GM18517 (cell line): ENCODE results near the gene HMGCLL1.

Experiments used
- ATAC-seq: cut with Tn5 transposase; IDR thresholded peaks from one replicate; pipeline ENCODE4 v1.9.1; 2021; ENCODE audit warnings: mild to moderate bottlenecking, moderate library complexity; ENCODE audit not compliant: unreplicated experiment

Gene HMGCLL1

GRCh38 chr6:55536391-55536956 is 42.5 kb downstream of the HMGCLL1 start:
- no peak for ATAC-seq

GRCh38 chr6:55531496-55531895 is 47.5 kb downstream of the HMGCLL1 start:
- no peak for ATAC-seq

- ATAC-seq, result no peak
Measured at GRCh38 chr6:55530931-55531330, 48.1 kb downstream of the HMGCLL1 start.

GRCh38 chr6:55528624-55529023 is 50.4 kb downstream of the HMGCLL1 start:
- ATAC-seq, result peak; percentile 60

- ATAC-seq, result no peak
Measured at GRCh38 chr6:55524441-55524840, 54.6 kb downstream of the HMGCLL1 start.

GRCh38 chr6:55518529-55519060 is 60.4 kb downstream of the HMGCLL1 start:
- ATAC-seq, result no peak

- ATAC-seq, result no peak
Measured at GRCh38 chr6:55516736-55517135, 62.3 kb downstream of the HMGCLL1 start.

- no peak for ATAC-seq
Measured at GRCh38 chr6:55512904-55513303, 66.1 kb downstream of the HMGCLL1 start.

- no peak for ATAC-seq
Measured at GRCh38 chr6:55511122-55511800, 67.7 kb downstream of the HMGCLL1 start.

- no peak for ATAC-seq
Measured at GRCh38 chr6:55499591-55499990, 79.4 kb downstream of the HMGCLL1 start.

GRCh38 chr6:55497694-55498093 is 81.3 kb downstream of the HMGCLL1 start:
- no peak for ATAC-seq

GRCh38 chr6:55496201-55496600 is 82.8 kb downstream of the HMGCLL1 start:
- ATAC-seq, result no peak

- ATAC-seq, result no peak
Measured at GRCh38 chr6:55495277-55495676, 83.7 kb downstream of the HMGCLL1 start.

GRCh38 chr6:55494411-55494810 is 84.6 kb downstream of the HMGCLL1 start:
- ATAC-seq, result no peak

GRCh38 chr6:55492259-55492658 is 86.7 kb downstream of the HMGCLL1 start:
- ATAC-seq, result no peak

- ATAC-seq, result no peak
Measured at GRCh38 chr6:55490871-55491270, 88.1 kb downstream of the HMGCLL1 start.

- no peak for ATAC-seq
Measured at GRCh38 chr6:55474382-55474781, 104.6 kb downstream of the HMGCLL1 start.

- ATAC-seq, result no peak
Measured at GRCh38 chr6:55473722-55474121, 105.3 kb downstream of the HMGCLL1 start.

GRCh38 chr6:55469951-55470366 is 109.0 kb downstream of the HMGCLL1 start:
- no peak for ATAC-seq

GRCh38 chr6:55456016-55456415 is 123.0 kb downstream of the HMGCLL1 start:
- no peak for ATAC-seq

- no peak for ATAC-seq
Measured at GRCh38 chr6:55450005-55450404, 129.0 kb downstream of the HMGCLL1 start.

GRCh38 chr6:55449225-55449624 is 129.8 kb downstream of the HMGCLL1 start:
- ATAC-seq, result no peak

GRCh38 chr6:55448451-55448850 is 130.5 kb downstream of the HMGCLL1 start:
- ATAC-seq, result no peak
